K562 (cell line): ENCODE measurements around the gene GANAB. TPM values are rescaled to one million over a fixed set of nuclear protein-coding genes. Genes with fewer than 3 reads are reported as not detected.
A peak's percentile ranks its signal among the peaks of the same experiment; 100 is the strongest.

ENCODE experiments used
- GABPA ChIP-seq: fragments of 200-800 bp; sonication (Bioruptor generic); conservative IDR thresholded peaks from 2 replicates; pipeline ENCODE4 v1.6.1; 2016; ENCODE audit warnings: low read depth, missing genetic modification characterization, missing compliant biosample characterization
- NCOA1 ChIP-seq: fragments of 450-650 bp; IDR thresholded peaks from 2 replicates; pipeline ENCODE4 v1.6.1; 2016; ENCODE audit warnings: low read depth
- REST ChIP-seq, 2 experiments: fragments of 450-650 bp; formaldehyde crosslinking in 1 of 2; IDR thresholded peaks; 2 replicates each; pipeline versions ENCODE4 v1.4.0 to v1.6.1; 2014 to 2020; ENCODE audit warnings: mild to moderate bottlenecking in 2 of 2, borderline replicate concordance in 1 of 2, low read depth in 1 of 2
- ZBTB40 ChIP-seq, 2 experiments: fragments of 450-650 bp in 1 of 2; sonication (generic) in 1 of 2; formaldehyde crosslinking in 1 of 2; IDR thresholded peaks; 2 replicates each; pipeline versions ENCODE4 v1.7.1 to v1.9.0; 2016 to 2022; ENCODE audit warnings: inconsistent platforms in 1 of 2, mild to moderate bottlenecking in 1 of 2, missing genetic modification reagents in 1 of 2
- ZEB2 ChIP-seq: fragments of 450-650 bp; IDR thresholded peaks from 2 replicates; pipeline ENCODE4 v1.6.1; 2016
- ZNF449 ChIP-seq: fragments of 250-450 bp; sonication (Bioruptor Pico); IDR thresholded peaks from 2 replicates; pipeline ENCODE4 v1.8.0; 2022; ENCODE audit warnings: moderate library complexity, mild to moderate bottlenecking, inconsistent platforms
- polyA plus RNA-seq, 8 experiments: library from polyadenylated mRNA; depleted of rRNA in 4 of 8; stranded (reverse) in 5 of 8; unstranded in 3 of 8; fragments of >200 nt; fragmentation: Nextera tagmentation in 2 of 8; fragmentation: Illumina TruSeq in 1 of 8; extraction: Ambion mirVana in 2 of 8; extraction: Trizol in 1 of 8; gene quantifications; 2 replicates each; pipeline versions ENCODE4 v1.2.1 to v1.2.3, GENCODE V29; 2011 to 2014; ENCODE audit warnings: inconsistent platforms in 1 of 8, missing spikeins in 1 of 8
- total RNA-seq, 7 experiments: library from RNA; depleted of rRNA in 6 of 7; stranded (reverse); fragments of >200 nt in 6 of 7; fragmentation: Illumina TruSeq in 2 of 7; extraction: Trizol in 2 of 7; gene quantifications; 2 replicates each; pipeline versions ENCODE4 v1.2.1 to v1.2.3, GENCODE V29; 2011 to 2021; ENCODE audit warnings: low replicate concordance in 1 of 7

The GANAB gene
- total and polyA plus RNA-seq, 9 of the 15 experiments (the other 6 are each of a cell fraction or from before 2014, with no cell fraction given) = 6.5 to 284 (median 161) TPM

- TF ChIP-seq GABPA (tag) = peak; percentile 94
- no peak for TF ChIP-seq ZEB2
- peak; percentile 92 for TF ChIP-seq ZBTB40 (IDR thresholded peaks at IDR 0.05)
- TF ChIP-seq ZBTB40 (CRISPR knock-in tag; IDR thresholded peaks at IDR 0.05) = no peak
- peak; percentile 87 for TF ChIP-seq REST (IDR thresholded peaks at IDR 0.05; ENCODE audit: borderline replicate concordance)
- no peak for TF ChIP-seq REST (CRISPR knock-in tag; IDR thresholded peaks at IDR 0.05; ENCODE audit: low read depth)
- 0 out of 2 replicates have a peak, but pooled peaks have one; percentile 20 for TF ChIP-seq NCOA1
- no peak for TF ChIP-seq ZNF449 (CRISPR knock-in tag)
These were observed 32.6 kb upstream of the GANAB start, which contains the start of gene UBXN1 (continued) for GRCh38 chr11:62678770-62679696.
